Measurements from ENCODE around the gene UBE2B. TPM values are rescaled to one million over a fixed set of nuclear protein-coding genes. Genes with fewer than 3 reads are reported as not detected.

Gene UBE2B
- total and polyA plus RNA-seq, 4 donors, result 20.1 to 91.6 (median 31.0) TPM

GRCh38 chr5:134436523-134437339, 65.4 kb downstream of the UBE2B start:
- no peaks in the 10 kb centered on the region for H3K27me3 ChIP-seq (ENCODE audit: control insufficient read depth in 4 of 4, insufficient read depth in 4 of 4, low read length in 3 of 4)
- H3K36me3 ChIP-seq (ENCODE audit: control insufficient read depth in 4 of 4, insufficient read depth in 3 of 4, low read depth in 1 of 4, low read length in 3 of 4), result no peaks in the 10 kb centered on the region
- DNase-seq (ENCODE audit: low spot score), result peak; percentile 47
- no peaks in the 10 kb centered on the region for H3K9me3 ChIP-seq (ENCODE audit: control insufficient read depth in 4 of 4, low read length in 3 of 4)
- H3K4me1 ChIP-seq (ENCODE audit: control insufficient read depth in 4 of 4, insufficient read depth in 4 of 4, low read length in 3 of 4), result peaks cover 11 to 45% (median 34%) of the 10 kb centered on the region in 4 donors
- no peak overlapping the region for H3K9ac ChIP-seq (ENCODE audit: low read depth in 1 of 2, low read length in 2 of 2)
- 24% methylated on average over 20 of the region's 20 CpGs for WGBS
- TF ChIP-seq SP1 (IDR thresholded peaks at IDR 0.05) (peak; percentile 59), MAX (IDR thresholded peaks at IDR 0.05) (peak; percentile 56), FOXA2 (IDR thresholded peaks at IDR 0.05) (no peak), CTCF (IDR thresholded peaks at IDR 0.05; ENCODE audit: low read depth, low read length, missing input control) (no peak), GABPA (IDR thresholded peaks at IDR 0.05 in 1 of 2, conservative IDR thresholded peaks at IDR 0.05 in 1 of 2) (peak in 1 of 2 donors; percentile 27), NR2F2 (IDR thresholded peaks at IDR 0.05) (peak; percentile 52), REST (IDR thresholded peaks at IDR 0.05) (no peak), HNF4A (conservative IDR thresholded peaks at IDR 0.05) (peak; percentile 71 to 75), EGR1 (IDR thresholded peaks at IDR 0.05; ENCODE audit: low read depth in 2 of 2) (no peak), TAF1 (conservative IDR thresholded peaks at IDR 0.05) (no peak), FOXA1 (IDR thresholded peaks at IDR 0.05) (no peak), HNF4G (IDR thresholded peaks at IDR 0.05) (no peak), RAD21 (IDR thresholded peaks at IDR 0.05) (peak; percentile 32 to 41), ZBTB33 (IDR thresholded peaks at IDR 0.05) (no peak), ATF3 (IDR thresholded peaks at IDR 0.05) (no peak), JUND (IDR thresholded peaks at IDR 0.05) (no peak), YY1 (IDR thresholded peaks at IDR 0.05) (peak; percentile 69), RXRA (IDR thresholded peaks at IDR 0.05) (peak; percentile 55 to 71)
- H3K4me3 ChIP-seq (ENCODE audit: low read depth in 1 of 3, low read length in 3 of 3), result no peak overlapping the region
- peak overlapping the region; percentile 29 to 46 for H3K27ac ChIP-seq (ENCODE audit: low read depth in 1 of 2, low read length in 2 of 2)
